IMR-90 (cell line): ENCODE results near the gene MSANTD1. TPM values are rescaled to one million over a fixed set of nuclear protein-coding genes. Genes with fewer than 3 reads are reported as not detected.

Source experiments
- ATAC-seq: fragments of 200-7000 bp; cut with Tn5 transposase; 2 replicates; pipeline ENCODE4 v1.9.1; 2020; ENCODE audit warnings: low read depth, mild to moderate bottlenecking, moderate library complexity
- BruUV-seq: library from RNA; stranded (reverse); fragments of 400-500 nt; replicated peaks from 2 replicates; lab custom pipeline; 2021; lab: Mats Ljungman, UMichigan
- CTCF ChIA-PET: fragments of 300-600 bp; formaldehyde crosslinking; extraction: SDS; loops from one replicate; lab custom pipeline; 2021; ENCODE audit warnings: antibody characterized with exemption; lab: Yijun Ruan, JAX
- POLR2A ChIA-PET: fragments of 300-600 bp; sonication (Branson Sonifier 250); formaldehyde crosslinking; loops from one replicate; lab custom pipeline; 2022; ENCODE audit warnings: antibody characterized with exemption; ENCODE audit not compliant: unreplicated experiment; lab: Charles Lee
- DNase-seq: peaks from one replicate; pipeline ENCODE4 v3.0.0; 2013
- H2AFZ ChIP-seq: replicated peaks from 2 replicates; pipeline ENCODE3; 2013; ENCODE audit warnings: low read length, mild to moderate bottlenecking; ENCODE audit not compliant: poor library complexity
- H2AK5ac ChIP-seq: 2 replicates; pipeline ENCODE4 v1.6.1; 2013; ENCODE audit warnings: low read depth, low read length, inconsistent platforms
- H2AK9ac ChIP-seq: replicated peaks from 2 replicates; pipeline ENCODE3; 2013; ENCODE audit warnings: mild to moderate bottlenecking, low read depth, low read length, moderate library complexity; ENCODE audit not compliant: poor library complexity
- H2BK120ac ChIP-seq: 2 replicates; pipeline ENCODE4 v1.6.1; 2013; ENCODE audit warnings: low read depth, low read length, inconsistent platforms
- H2BK15ac ChIP-seq: 3 replicates; pipeline ENCODE4 v1.6.1; 2013; ENCODE audit warnings: low read depth, low read length, inconsistent platforms
- H2BK20ac ChIP-seq: 2 replicates; pipeline ENCODE4 v1.6.1; 2013; ENCODE audit warnings: low read depth, mild to moderate bottlenecking, inconsistent platforms, low read length, moderate library complexity
- H2BK5ac ChIP-seq: 2 replicates; pipeline ENCODE4 v1.6.1; 2013; ENCODE audit warnings: mild to moderate bottlenecking, low read depth, low read length, inconsistent platforms; ENCODE audit not compliant: poor library complexity, severe bottlenecking
- H3K14ac ChIP-seq: replicated peaks from 2 replicates; pipeline ENCODE4 v1.6.1; 2013; ENCODE audit warnings: low read depth, low read length, inconsistent platforms
- H3K18ac ChIP-seq: 2 replicates; pipeline ENCODE4 v1.6.1; 2013; ENCODE audit warnings: low read depth, low read length, control low read depth
- H3K23ac ChIP-seq: 2 replicates; pipeline ENCODE4 v1.6.1; 2013; ENCODE audit warnings: low read depth, low read length, inconsistent platforms
- H3K27ac ChIP-seq: 2 replicates; pipeline ENCODE4 v1.5.1; 2013; ENCODE audit warnings: mild to moderate bottlenecking, control low read depth, low read length; ENCODE audit not compliant: insufficient read depth
- H3K27me3 ChIP-seq: 2 replicates; pipeline ENCODE4 v1.6.1; 2013; ENCODE audit warnings: low read length; ENCODE audit not compliant: control insufficient read depth, insufficient read depth
- H3K36me3 ChIP-seq: 2 replicates; pipeline ENCODE4 v1.6.1; 2013; ENCODE audit warnings: low read length, mixed read lengths; ENCODE audit not compliant: control insufficient read depth, insufficient read depth
- H3K4ac ChIP-seq: 2 replicates; pipeline ENCODE4 v1.6.1; 2013; ENCODE audit warnings: low read depth, low read length, inconsistent platforms
- H3K4me1 ChIP-seq: 2 replicates; pipeline ENCODE4 v1.6.1; 2013; ENCODE audit warnings: low read length, mixed read lengths; ENCODE audit not compliant: control insufficient read depth, insufficient read depth
- H3K4me2 ChIP-seq: 2 replicates; pipeline ENCODE4 v1.6.1; 2013; ENCODE audit warnings: low read depth, mild to moderate bottlenecking, control low read depth, low read length, moderate library complexity
- H3K4me3 ChIP-seq: 2 replicates; pipeline ENCODE4 v1.5.1; 2013; ENCODE audit warnings: low read depth, mild to moderate bottlenecking, control low read depth, low read length, moderate library complexity; ENCODE audit not compliant: insufficient read depth
- H3K56ac ChIP-seq: 2 replicates; pipeline ENCODE4 v1.6.1; 2013; ENCODE audit warnings: low read length, inconsistent platforms; ENCODE audit not compliant: insufficient read depth; ENCODE audit errors: extremely low read depth
- H3K79me1 ChIP-seq, 2 experiments: 2 replicates each; pipeline ENCODE4 v1.6.1; 2013; ENCODE audit warnings: low read length in 2 of 2, inconsistent platforms in 1 of 2, low read depth in 1 of 2
- H3K9ac ChIP-seq: 2 replicates; pipeline ENCODE4 v1.6.1; 2013; ENCODE audit warnings: low read depth, low read length, control low read depth
- H3K9me1 ChIP-seq: 2 replicates; pipeline ENCODE4 v1.6.1; 2013; ENCODE audit warnings: low read length, inconsistent platforms; ENCODE audit not compliant: insufficient read depth
- H3K9me3 ChIP-seq: 2 replicates; pipeline ENCODE4 v1.6.1; 2013; ENCODE audit warnings: low read length; ENCODE audit not compliant: control insufficient read depth, insufficient read depth
- H4K20me1 ChIP-seq: 2 replicates; pipeline ENCODE4 v1.6.1; 2013; ENCODE audit warnings: low read length, inconsistent platforms; ENCODE audit not compliant: insufficient read depth
- H4K5ac ChIP-seq: 2 replicates; pipeline ENCODE4 v1.6.1; 2013; ENCODE audit warnings: mild to moderate bottlenecking, low read depth, low read length, control low read depth
- H4K8ac ChIP-seq, 2 experiments: 2 replicates each; pipeline ENCODE4 v1.6.1; 2013; ENCODE audit warnings: low read depth in 2 of 2, low read length in 2 of 2, control low read depth in 1 of 2, inconsistent platforms in 1 of 2
- H4K91ac ChIP-seq: 2 replicates; pipeline ENCODE4 v1.6.1; 2013; ENCODE audit warnings: low read depth, low read length, inconsistent platforms; ENCODE audit not compliant: insufficient read depth
- BHLHE40 ChIP-seq: fragments of 150-350 bp; IDR thresholded peaks from 2 replicates; pipeline ENCODE4 v1.6.1; 2016; ENCODE audit warnings: mild to moderate bottlenecking, low read depth, low read length
- CEBPB ChIP-seq: IDR thresholded peaks from 2 replicates; pipeline ENCODE4 v1.6.1; 2012; ENCODE audit warnings: low read depth, low read length, improper control_type of control experiment
- CHD1 ChIP-seq: IDR thresholded peaks from 2 replicates; pipeline ENCODE4 v1.6.1; 2012; ENCODE audit warnings: low read depth, low read length, improper control_type of control experiment
- CTCF ChIP-seq: conservative IDR thresholded peaks from 2 replicates; pipeline ENCODE4 v1.5.1; 2012; ENCODE audit warnings: mild to moderate bottlenecking, low read depth, low read length, improper control_type of control experiment
- FOS ChIP-seq: fragments of 150-350 bp; IDR thresholded peaks from 2 replicates; pipeline ENCODE4 v1.6.1; 2016; ENCODE audit warnings: low read depth, low read length
- MAFK ChIP-seq: IDR thresholded peaks from 2 replicates; pipeline ENCODE4 v1.6.1; 2012; ENCODE audit warnings: low read depth, low read length, improper control_type of control experiment
- MAZ ChIP-seq: IDR thresholded peaks from 2 replicates; pipeline ENCODE4 v1.6.1; 2012; ENCODE audit warnings: low read depth, mild to moderate bottlenecking, low read length, improper control_type of control experiment, moderate library complexity, borderline replicate concordance
- NFE2L2 ChIP-seq: fragments of 150-350 bp; IDR thresholded peaks from 2 replicates; pipeline ENCODE4 v1.6.1; 2016; ENCODE audit warnings: low read depth, mild to moderate bottlenecking, low read length
- POLR2A ChIP-seq: IDR thresholded peaks from 2 replicates; pipeline ENCODE4 v1.6.1; 2012; ENCODE audit warnings: mild to moderate bottlenecking, low read depth, low read length
- RFX5 ChIP-seq: IDR thresholded peaks from 2 replicates; pipeline ENCODE4 v1.8.0; 2012; ENCODE audit warnings: low read depth, mild to moderate bottlenecking, low read length, moderate library complexity
- SMC3 ChIP-seq: fragments of 150-350 bp; IDR thresholded peaks from 2 replicates; pipeline ENCODE4 v1.6.1; 2016; ENCODE audit warnings: low read depth, mild to moderate bottlenecking, antibody characterized with exemption, low read length, moderate library complexity
- WGBS, 2 experiments: methylation state at CpG; one replicate each; pipeline versions ENCODE4 v1.1.5 to v1.1.7; 2013; ENCODE audit warnings: missing lambda C conversion rate in 2 of 2; ENCODE audit not compliant: insufficient read length in 1 of 2; ENCODE audit errors: extremely low coverage in 2 of 2; 5-methylcytosine and 5-hydroxymethylcytosine counted together
- dilution Hi-C: fragments of 300-500 bp; cut with HindIII; formaldehyde crosslinking; loops from one replicate; pipeline ENCODE4 v1.14.3; 2018; ENCODE audit warnings: low sequenced_read_pairs; ENCODE audit not compliant: unreplicated experiment
- in situ Hi-C: fragments of 300-500 bp; cut with MboI; formaldehyde crosslinking; loops from 3 replicates; pipeline ENCODE4 v1.14.3; 2019; ENCODE audit warnings: low sequenced_read_pairs, inconsistent platforms, mixed read lengths
- intact Hi-C: fragments of 100-400 bp; cut with micrococcal nuclease; formaldehyde crosslinking; loops from 2 replicates; pipeline ENCODE4 v1.10.0; 2022
- polyA plus RNA-seq, 3 experiments: library from polyadenylated mRNA; depleted of rRNA; stranded (reverse); fragments of >200 nt; gene quantifications; 2 replicates each; pipeline ENCODE4 v1.2.3, GENCODE V29; 2012; ENCODE audit warnings: low replicate concordance in 1 of 3
- total RNA-seq: library from RNA; depleted of rRNA; stranded (reverse); fragments of >200 nt; gene quantifications from 2 replicates; pipeline ENCODE4 v1.2.3, GENCODE V29; 2012
- TF ChIP-seq, protein P1 (sequence below): fragments of 150-350 bp; IDR thresholded peaks from 2 replicates; pipeline ENCODE4 v1.6.1; 2016; ENCODE audit warnings: low read depth, mild to moderate bottlenecking, low read length, moderate library complexity, borderline replicate concordance

Gene MSANTD1
- total and polyA plus RNA-seq, 2 of the 4 experiments (the other 2 are of a cell fraction): under 0.01 to 0.07 TPM

DNA sequence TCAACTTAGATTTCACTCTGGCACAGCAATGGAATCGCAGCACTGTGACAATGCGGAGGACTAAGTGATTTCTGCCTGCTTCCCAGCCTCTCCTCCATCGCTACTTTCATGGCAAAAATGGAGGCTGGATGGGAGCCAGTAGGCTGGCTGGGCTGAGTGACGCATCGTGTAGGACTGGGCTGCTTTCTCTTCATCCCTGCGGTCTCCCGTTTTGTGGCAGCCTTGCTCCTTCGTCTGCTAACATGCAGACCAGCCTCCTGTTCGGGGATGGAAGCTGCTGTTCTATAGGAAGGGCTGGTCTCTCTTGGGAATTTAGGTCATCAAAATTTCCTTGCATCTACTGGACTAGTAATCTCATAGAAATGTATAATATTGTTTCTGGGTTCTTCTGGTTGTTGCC is 28.0 kb downstream of the MSANTD1 start:
- Histone ChIP-seq H2BK120ac (peak overlapping the region; percentile 76; the same call in 1 of the 2 replicates), H3K9me1 (no peaks in the 10 kb centered on the region), H2AK9ac (no peak overlapping the region), H4K91ac (peak overlapping the region; percentile 21), H3K56ac (peak overlapping the region; percentile 39; the same call in 1 of the 2 replicates), H3K9ac (no peak overlapping the region), H4K20me1 (no peaks in the 10 kb centered on the region), H3K14ac (peak overlapping the region; percentile 59), H3K36me3 (no peaks in the 10 kb centered on the region), H2AFZ (peak overlapping the region; percentile 88), H3K27me3 (0 out of 2 replicates have a peak, but pooled peaks cover 2% of the 10 kb centered on the region), H3K79me1 (no peaks in the 10 kb centered on the region), H3K4ac (peak overlapping the region; percentile 69; the same call in 1 of the 2 replicates), H2BK15ac (no peak overlapping the region), H3K4me2 (peak overlapping the region; percentile 41), H4K5ac (peak overlapping the region; percentile 25; the same call in 1 of the 2 replicates), H3K23ac (peak overlapping the region; percentile 74), H3K9me3 (peaks cover 2% of the 10 kb centered on the region), H2BK5ac (peak overlapping the region; percentile 61), H3K27ac (no peak overlapping the region), H3K4me3 (no peak overlapping the region), H2AK5ac (no peak overlapping the region), H2BK20ac (peak overlapping the region; percentile 40; the same call in 1 of the 2 replicates), H4K8ac (peak overlapping the region in 1 of 2 experiments; percentile 84; a peak in 2 of 4 replicates), H3K18ac (peak overlapping the region; percentile 18; the same call in 1 of the 2 replicates), H3K4me1 (no peaks in the 10 kb centered on the region)
- peak; percentile 75 for DNase-seq
- ChIA-PET CTCF (interaction anchor here (0.7 kb wide), 1 partner anchor 10 kb away, joined by 3 read pairs; no protein-coding TSS in a partner anchor), POLR2A (no interaction called here)
- intact Hi-C loops (no loop called here), in situ Hi-C loops (no loop called here), dilution Hi-C loops (no loop called here)
- peak; percentile 97 for ATAC-seq
- no peak for TF ChIP-seq MAFK
- no peak for TF ChIP-seq NFE2L2
- no peak for TF ChIP-seq RFX5
- TF ChIP-seq CHD1: no peak
- TF ChIP-seq MAZ: no peak
- no peak for TF ChIP-seq CEBPB
- TF ChIP-seq FOS: no peak
- TF ChIP-seq POLR2A: no peak
- TF ChIP-seq CTCF: no peak
- TF ChIP-seq BHLHE40: no peak
- TF ChIP-seq, protein P1, sequence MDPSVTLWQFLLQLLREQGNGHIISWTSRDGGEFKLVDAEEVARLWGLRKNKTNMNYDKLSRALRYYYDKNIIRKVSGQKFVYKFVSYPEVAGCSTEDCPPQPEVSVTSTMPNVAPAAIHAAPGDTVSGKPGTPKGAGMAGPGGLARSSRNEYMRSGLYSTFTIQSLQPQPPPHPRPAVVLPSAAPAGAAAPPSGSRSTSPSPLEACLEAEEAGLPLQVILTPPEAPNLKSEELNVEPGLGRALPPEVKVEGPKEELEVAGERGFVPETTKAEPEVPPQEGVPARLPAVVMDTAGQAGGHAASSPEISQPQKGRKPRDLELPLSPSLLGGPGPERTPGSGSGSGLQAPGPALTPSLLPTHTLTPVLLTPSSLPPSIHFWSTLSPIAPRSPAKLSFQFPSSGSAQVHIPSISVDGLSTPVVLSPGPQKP: no peak
- no peak for TF ChIP-seq SMC3
- no TSS peak for BruUV-seq
- WGBS, 2 experiments: no CpG with 5 or more reads among the region's 9 CpGs
